HepG2 (cell line): ENCODE data around the gene C11orf58. TPM values are rescaled to one million over a fixed set of nuclear protein-coding genes. Genes with fewer than 3 reads are reported as not detected.

ENCODE experiments used
- BHLHE40 ChIP-seq: IDR thresholded peaks from 2 replicates; pipeline ENCODE4 v1.6.1; 2011; ENCODE audit warnings: low read length, improper control_type of control experiment
- CBX5 ChIP-seq: sonication (generic); formaldehyde crosslinking; IDR thresholded peaks from 2 replicates; pipeline ENCODE4 v1.4.0; 2020; ENCODE audit warnings: missing genetic modification reagents, borderline replicate concordance
- CENPT ChIP-seq: sonication (generic); formaldehyde crosslinking; IDR thresholded peaks from 2 replicates; pipeline ENCODE4 v1.8.0; 2022; ENCODE audit warnings: low read depth, mild to moderate bottlenecking, moderate library complexity, missing genetic modification reagents
- CREB1 ChIP-seq, 2 experiments: fragments of 450-650 bp in 1 of 2; IDR thresholded peaks; 2 replicates each; pipeline ENCODE4 v1.6.1; 2016 to 2017; ENCODE audit warnings: control low read depth in 1 of 2, mild to moderate bottlenecking in 1 of 2, missing compliant biosample characterization in 1 of 2, missing genetic modification characterization in 1 of 2
- CTCF ChIP-seq: sonication (generic); formaldehyde crosslinking; IDR thresholded peaks from 2 replicates; pipeline ENCODE4 v1.5.0; 2020; ENCODE audit warnings: mild to moderate bottlenecking, missing genetic modification reagents, moderate library complexity
- HOXA3 ChIP-seq: sonication (generic); formaldehyde crosslinking; IDR thresholded peaks from 2 replicates; pipeline ENCODE4 v1.5.0; 2020; ENCODE audit warnings: missing genetic modification reagents
- KMT2B ChIP-seq: IDR thresholded peaks from 2 replicates; pipeline ENCODE4 v1.6.1; 2016; ENCODE audit warnings: missing genetic modification reagents, missing compliant biosample characterization
- MTERF4 ChIP-seq: sonication (generic); formaldehyde crosslinking; IDR thresholded peaks from 2 replicates; pipeline ENCODE4 v1.8.0; 2023; ENCODE audit warnings: mild to moderate bottlenecking, missing genetic modification reagents
- NFIB ChIP-seq: sonication (generic); formaldehyde crosslinking; IDR thresholded peaks from 2 replicates; pipeline ENCODE4 v1.9.0; 2021; ENCODE audit warnings: missing genetic modification reagents, mild to moderate bottlenecking, borderline replicate concordance
- ONECUT2 ChIP-seq: sonication (generic); formaldehyde crosslinking; IDR thresholded peaks from 2 replicates; pipeline ENCODE4 v1.4.0; 2020; ENCODE audit warnings: missing genetic modification reagents
- PHB2 ChIP-seq: fragments of 450-650 bp; IDR thresholded peaks from 2 replicates; pipeline ENCODE4 v1.6.1; 2018; ENCODE audit not compliant: partially characterized antibody
- RAD21 ChIP-seq: fragments of 450-650 bp; formaldehyde crosslinking; IDR thresholded peaks from 2 replicates; pipeline ENCODE4 v1.5.0; 2020; ENCODE audit warnings: mild to moderate bottlenecking
- RNF2 ChIP-seq: fragments of 450-650 bp; conservative IDR thresholded peaks from 2 replicates; pipeline ENCODE4 v1.6.1; 2016; ENCODE audit warnings: low read depth
- SIN3A ChIP-seq: IDR thresholded peaks from 2 replicates; pipeline ENCODE4 v1.6.1; 2011; ENCODE audit warnings: low read depth, mild to moderate bottlenecking, control low read depth, low read length, borderline replicate concordance
- SMC3 ChIP-seq: IDR thresholded peaks from 2 replicates; pipeline ENCODE4 v1.6.1; 2011; ENCODE audit warnings: low read length, improper control_type of control experiment
- TCF7 ChIP-seq: sonication (generic); IDR thresholded peaks from 2 replicates; pipeline ENCODE4 v1.6.1; 2016; ENCODE audit warnings: antibody characterized with exemption, low read depth
- TEAD3 ChIP-seq: optimal IDR thresholded peaks from 2 replicates; pipeline ENCODE3; 2016; ENCODE audit warnings: borderline replicate concordance
- XRCC5 ChIP-seq: fragments of 200-400 bp; formaldehyde crosslinking; optimal IDR thresholded peaks from 2 replicates; pipeline ENCODE3; 2017; ENCODE audit warnings: mild to moderate bottlenecking, low read length
- ZNF235 ChIP-seq: sonication (generic); formaldehyde crosslinking; IDR thresholded peaks from 2 replicates; pipeline ENCODE4 v1.8.1; 2023; ENCODE audit warnings: mild to moderate bottlenecking, missing genetic modification reagents, borderline replicate concordance
- ZNF263 ChIP-seq: sonication (generic); formaldehyde crosslinking; IDR thresholded peaks from 2 replicates; pipeline ENCODE4 v1.4.0; 2020; ENCODE audit warnings: missing genetic modification reagents
- ZNF501 ChIP-seq: sonication (generic); formaldehyde crosslinking; IDR thresholded peaks from 2 replicates; pipeline ENCODE4 v1.5.1; 2020; ENCODE audit warnings: mild to moderate bottlenecking, moderate library complexity, missing genetic modification reagents
- ZNF572 ChIP-seq: sonication (generic); formaldehyde crosslinking; IDR thresholded peaks from 2 replicates; pipeline ENCODE4 v1.5.1; 2020; ENCODE audit warnings: mild to moderate bottlenecking, missing genetic modification reagents
- ZNF660 ChIP-seq: sonication (generic); formaldehyde crosslinking; IDR thresholded peaks from 2 replicates; pipeline ENCODE4 v1.5.1; 2020; ENCODE audit warnings: mild to moderate bottlenecking, low read depth, missing genetic modification reagents, borderline replicate concordance
- ZNF703 ChIP-seq: sonication (generic); formaldehyde crosslinking; IDR thresholded peaks from 2 replicates; pipeline ENCODE4 v1.5.1; 2020; ENCODE audit warnings: missing genetic modification reagents, mild to moderate bottlenecking, moderate library complexity, borderline replicate concordance
- ZNF777 ChIP-seq: sonication (generic); formaldehyde crosslinking; IDR thresholded peaks from 2 replicates; pipeline ENCODE4 v1.4.0; 2020; ENCODE audit warnings: missing genetic modification reagents
- ZZZ3 ChIP-seq: sonication (generic); formaldehyde crosslinking; IDR thresholded peaks from 2 replicates; pipeline ENCODE4 v1.4.0; 2020; ENCODE audit warnings: missing genetic modification reagents, mild to moderate bottlenecking, borderline replicate concordance
- polyA plus RNA-seq, 8 experiments: library from polyadenylated mRNA; depleted of rRNA in 3 of 8; stranded (reverse) in 7 of 8; unstranded in 1 of 8; fragments of >200 nt; fragmentation: Illumina TruSeq in 4 of 8; extraction: Trizol in 4 of 8; gene quantifications; 2 replicates each; pipeline versions ENCODE4 v1.2.1 to v1.2.3, GENCODE V29; 2011 to 2016; ENCODE audit warnings: low read depth in 4 of 8, missing spikeins in 1 of 8, mixed read lengths in 1 of 8; ENCODE audit not compliant: insufficient read depth in 1 of 8
- total RNA-seq, 5 experiments: library from RNA; depleted of rRNA; stranded (reverse); fragments of >200 nt; fragmentation: Illumina TruSeq; extraction: Trizol; gene quantifications; 2 replicates each; pipeline ENCODE4 v1.2.3, GENCODE V29; 2016; ENCODE audit warnings: low read depth in 1 of 5

C11orf58 gene
- total and polyA plus RNA-seq, 2 of the 13 experiments (the other 11 are each of a cell fraction or from before 2014, with no cell fraction given) = 83.8 to 167 TPM

GRCh38 chr11:16785520-16786128, 47.2 kb downstream of the C11orf58 start (continued):
- TF ChIP-seq ZNF660 (CRISPR knock-in tag) = no peak
- no peak for TF ChIP-seq ZNF703
- peak; percentile 67 for TF ChIP-seq XRCC5
- TF ChIP-seq SMC3 = peak; percentile 80
- peak; percentile 64; the same call in 1 of the 2 replicates for TF ChIP-seq RAD21 (CRISPR knock-in tag)
- no peak for TF ChIP-seq CBX5 (CRISPR knock-in tag)
- no peak for TF ChIP-seq KMT2B
- no peak for TF ChIP-seq TCF7
- no peak for TF ChIP-seq RNF2
- no peak for TF ChIP-seq CREB1 (IDR thresholded peaks at IDR 0.05)
- TF ChIP-seq CREB1 (CRISPR knock-in tag; IDR thresholded peaks at IDR 0.05) = no peak
- no peak for TF ChIP-seq ZNF777 (CRISPR knock-in tag)
- TF ChIP-seq CENPT (CRISPR knock-in tag) = no peak
- TF ChIP-seq ZNF235 (CRISPR knock-in tag) = no peak
- TF ChIP-seq MTERF4 (CRISPR knock-in tag) = no peak
- no peak for TF ChIP-seq NFIB
- no peak for TF ChIP-seq PHB2
- TF ChIP-seq SIN3A = no peak
- TF ChIP-seq ZNF501 (CRISPR knock-in tag) = peak; percentile 60; the same call in 1 of the 2 replicates
- TF ChIP-seq HOXA3 (CRISPR knock-in tag) = no peak
- TF ChIP-seq CTCF (CRISPR knock-in tag) = peak; percentile 86
- no peak for TF ChIP-seq ZNF572 (CRISPR knock-in tag)
- peak; percentile 3 for TF ChIP-seq TEAD3
- no peak for TF ChIP-seq ZZZ3
- no peak for TF ChIP-seq ZNF263 (CRISPR knock-in tag)
- 0 out of 2 replicates have a peak, but pooled peaks have one; percentile 5 for TF ChIP-seq BHLHE40
- no peak for TF ChIP-seq ONECUT2
